SW 1271 (cell line): Measurements from ENCODE around the gene EXTL1.
"Not testable (repeated sequence)": the region's sequence is repeated elsewhere in the genome, so short reads cannot be mapped to it uniquely, and the experiment has no call there.

Experiments
- DNase-seq, 2 experiments: peaks; one replicate each; lab custom pipeline; 2025; lab: John Stamatoyannopoulos, UW

The EXTL1 gene

GRCh38 chr1:26021647-26022403, at the start of gene EXTL1:
EXTL1 (plus strand) TSS chr1:26021775; CDS start chr1:26022647, 872 bp downstream.
- no peak for DNase-seq

- no peak for DNase-seq
These were observed 49.8 kb upstream of the EXTL1 start for GRCh38 chr1:25971811-25972180.

GRCh38 chr1:25973610-25974321, 47.8 kb upstream of the EXTL1 start:
- no peak for DNase-seq

- DNase-seq = no peak
These were observed 43.8 kb upstream of the EXTL1 start for GRCh38 chr1:25977801-25978200.

- DNase-seq = no peak
These were observed 43.2 kb upstream of the EXTL1 start for GRCh38 chr1:25978403-25978802.

- DNase-seq = no peak
These were observed 42.4 kb upstream of the EXTL1 start for GRCh38 chr1:25979210-25979609.

GRCh38 chr1:25985171-25985570, 36.4 kb upstream of the EXTL1 start:
- DNase-seq = no peak

GRCh38 chr1:25985670-25986069, 35.9 kb upstream of the EXTL1 start:
- DNase-seq = no peak

- DNase-seq = not testable (repeated sequence)
These were observed 34.8 kb upstream of the EXTL1 start for GRCh38 chr1:25986773-25987172.

- DNase-seq = no peak
These were observed 33.6 kb upstream of the EXTL1 start for GRCh38 chr1:25987951-25988350.

GRCh38 chr1:25989440-25990234, 31.9 kb upstream of the EXTL1 start:
- DNase-seq = no peak

- DNase-seq = no peak
These were observed 31.3 kb upstream of the EXTL1 start for GRCh38 chr1:25990251-25990650.

GRCh38 chr1:25990702-25991395, 30.7 kb upstream of the EXTL1 start:
- no peak for DNase-seq

GRCh38 chr1:25991937-25992688, 29.5 kb upstream of the EXTL1 start:
- DNase-seq = no peak

- DNase-seq = no peak
These were observed 28.8 kb upstream of the EXTL1 start for GRCh38 chr1:25992689-25993171.

GRCh38 chr1:25993197-25993951, 28.2 kb upstream of the EXTL1 start:
- no peak for DNase-seq

GRCh38 chr1:25994402-25995150, 27.0 kb upstream of the EXTL1 start:
- DNase-seq = no peak

GRCh38 chr1:25996966-25997827, 24.4 kb upstream of the EXTL1 start:
- DNase-seq = no peak
